K562 (cell line): ENCODE results near the gene SFTPB. TPM values are rescaled to one million over a fixed set of nuclear protein-coding genes. Genes with fewer than 3 reads are reported as not detected.

Experiments
- ATAC-seq: fragments of 200-7000 bp; cut with Tn5 transposase; 3 replicates; pipeline ENCODE4 v1.9.1; 2020; ENCODE audit warnings: moderate library complexity
- BruUV-seq: library from RNA; stranded (reverse); fragments of 400-500 nt; replicated peaks from 2 replicates; lab custom pipeline; 2021; lab: Mats Ljungman, UMichigan
- CTCF ChIA-PET: fragments of 300-600 bp; formaldehyde crosslinking; extraction: SDS; loops from one replicate; lab custom pipeline; 2021; ENCODE audit warnings: low intra/inter-chr PET ratio; lab: Yijun Ruan, JAX
- POLR2A ChIA-PET: fragments of 300-600, 350-650 bp; sonication (Branson Sonifier 250); formaldehyde crosslinking; extraction: SDS; loops from one replicate; lab custom pipeline; 2021; ENCODE audit warnings: antibody characterized with exemption, inconsistent platforms; lab: Yijun Ruan, JAX
- DNase-seq, 4 experiments: peaks; one replicate each; pipeline versions ENCODE4 v3.0.0 to v3.0.0-alpha.2; 2011 to 2018; ENCODE audit warnings: low spot score in 3 of 4, mixed read lengths in 3 of 4; ENCODE audit errors: extremely low read depth in 1 of 4
- FAIRE-seq: peaks from 2 replicates; lab custom pipeline; 2011; peaks lifted over from hg19 to GRCh38; lab: Jason Lieb, UNC
- H2AFZ ChIP-seq: 2 replicates; pipeline ENCODE4 v1.6.0; 2011; ENCODE audit warnings: low read depth, low read length, control low read depth, inconsistent platforms
- H3K27ac ChIP-seq: fragments of 200-600 bp; 3 replicates; pipeline ENCODE4 v1.8.0; 2011; ENCODE audit warnings: low read depth, mild to moderate bottlenecking, control low read depth, inconsistent platforms, low read length, moderate library complexity, mixed read lengths; ENCODE audit errors: extremely low read depth
- H3K27me3 ChIP-seq, 2 experiments: fragments of 300-600 bp in 1 of 2; 2 replicates in 1 of 2; 3 replicates in 1 of 2; pipeline versions ENCODE4 v1.6.0 to v1.8.0; 2011; ENCODE audit warnings: inconsistent platforms in 2 of 2, low read length in 2 of 2, mild to moderate bottlenecking in 1 of 2, mixed read lengths in 1 of 2, moderate library complexity in 1 of 2; ENCODE audit not compliant: control insufficient read depth in 2 of 2, insufficient read depth in 2 of 2
- H3K36me3 ChIP-seq: fragments of 300-600 bp; 3 replicates; pipeline ENCODE4 v1.8.0; 2011; ENCODE audit warnings: mild to moderate bottlenecking, low read length, inconsistent platforms; ENCODE audit not compliant: control insufficient read depth, insufficient read depth
- H3K4me1 ChIP-seq, 2 experiments: fragments of 200-600 bp in 1 of 2; replicated peaks in 1 of 2; 2 replicates in 1 of 2; 3 replicates in 1 of 2; pipeline versions ENCODE4 v1.5.1 to v1.8.0; 2011; ENCODE audit warnings: inconsistent platforms in 2 of 2, low read length in 2 of 2, mild to moderate bottlenecking in 1 of 2, mixed read lengths in 1 of 2, moderate library complexity in 1 of 2; ENCODE audit not compliant: control insufficient read depth in 2 of 2, insufficient read depth in 2 of 2
- H3K4me2 ChIP-seq: 2 replicates; pipeline ENCODE4 v1.6.1; 2011; ENCODE audit warnings: low read length, control low read depth, inconsistent platforms, mixed read lengths; ENCODE audit not compliant: insufficient read depth
- H3K4me3 ChIP-seq: fragments of 200-600 bp; sonication (generic), shearing (Covaris generic); 2 replicates; pipeline ENCODE4 v1.5.1; 2016; ENCODE audit warnings: control low read depth, inconsistent platforms
- H3K79me2 ChIP-seq: fragments of 200-600 bp; 3 replicates; pipeline ENCODE4 v1.8.0; 2011; ENCODE audit warnings: low read length, inconsistent platforms; ENCODE audit not compliant: control insufficient read depth, insufficient read depth
- H3K9ac ChIP-seq, 2 experiments: 2 replicates each; pipeline versions ENCODE4 v1.6.0 to v1.6.1; 2011; ENCODE audit warnings: low read depth in 2 of 2, low read length in 2 of 2, control low read depth in 1 of 2, inconsistent platforms in 1 of 2, mild to moderate bottlenecking in 1 of 2, mixed read lengths in 1 of 2; ENCODE audit not compliant: insufficient read depth in 1 of 2
- H3K9me1 ChIP-seq: one replicate; pipeline ENCODE4 v1.6.0; 2011; ENCODE audit warnings: inconsistent platforms, mild to moderate bottlenecking, low read length, moderate library complexity; ENCODE audit not compliant: control insufficient read depth, insufficient read depth
- H3K9me3 ChIP-seq: replicated peaks from 2 replicates; pipeline ENCODE4 v1.5.1; 2011; ENCODE audit warnings: low read depth, low read length, inconsistent platforms; ENCODE audit not compliant: control insufficient read depth, insufficient read depth
- H4K20me1 ChIP-seq: replicated peaks from 2 replicates; pipeline ENCODE4 v1.6.1; 2011; ENCODE audit warnings: low read length, inconsistent platforms, mixed read lengths; ENCODE audit not compliant: control insufficient read depth, insufficient read depth
- CBFA2T3 ChIP-seq: fragments of 450-650 bp; IDR thresholded peaks from 2 replicates; pipeline ENCODE4 v1.6.1; 2017
- JUNB ChIP-seq: fragments of 450-650 bp; formaldehyde crosslinking; conservative IDR thresholded peaks from 2 replicates; pipeline ENCODE4 v1.4.0; 2020; ENCODE audit warnings: mild to moderate bottlenecking
- RBM34 ChIP-seq: fragments of 200-400 bp; formaldehyde crosslinking; IDR thresholded peaks from 2 replicates; pipeline ENCODE4 v1.6.1; 2018; ENCODE audit warnings: low read length, borderline replicate concordance; ENCODE audit not compliant: insufficient read depth
- TAF9B ChIP-seq: fragments of 450-650 bp; IDR thresholded peaks from 2 replicates; pipeline ENCODE4 v1.6.1; 2018; ENCODE audit warnings: mild to moderate bottlenecking; ENCODE audit not compliant: partially characterized antibody
- ZNF561 ChIP-seq: fragments of 450-650 bp; formaldehyde crosslinking; conservative IDR thresholded peaks from 2 replicates; pipeline ENCODE4 v1.4.0; 2020; ENCODE audit warnings: mild to moderate bottlenecking, moderate library complexity
- WGBS: fragments of 100-300 bp; shearing (Covaris generic); methylation state at CpG from one replicate; pipeline ENCODE4 v1.1.6; 2016; ENCODE audit warnings: low coverage, mixed read lengths; ENCODE audit not compliant: insufficient coverage; ENCODE audit errors: missing lambda C conversion rate; 5-methylcytosine and 5-hydroxymethylcytosine counted together
- in situ Hi-C: fragments of 300-500 bp; cut with MboI; formaldehyde crosslinking; loops from 4 replicates; pipeline ENCODE4 v1.15.0; 2018; ENCODE audit warnings: inconsistent platforms, mixed read lengths
- intact Hi-C: fragments of 100-400 bp; cut with micrococcal nuclease; formaldehyde crosslinking; loops from 2 replicates; pipeline ENCODE4 v1.14.2; 2022
- polyA plus RNA-seq, 8 experiments: library from polyadenylated mRNA; depleted of rRNA in 4 of 8; stranded (reverse) in 5 of 8; unstranded in 3 of 8; fragments of >200 nt; fragmentation: Nextera tagmentation in 2 of 8; fragmentation: Illumina TruSeq in 1 of 8; extraction: Ambion mirVana in 2 of 8; extraction: Trizol in 1 of 8; gene quantifications; 2 replicates each; pipeline versions ENCODE4 v1.2.1 to v1.2.3, GENCODE V29; 2011 to 2014; ENCODE audit warnings: inconsistent platforms in 1 of 8, missing spikeins in 1 of 8
- total RNA-seq, 7 experiments: library from RNA; depleted of rRNA in 6 of 7; stranded (reverse); fragments of >200 nt in 6 of 7; fragmentation: Illumina TruSeq in 2 of 7; extraction: Trizol in 2 of 7; gene quantifications; 2 replicates each; pipeline versions ENCODE4 v1.2.1 to v1.2.3, GENCODE V29; 2011 to 2021; ENCODE audit warnings: low replicate concordance in 1 of 7

SFTPB gene
- total and polyA plus RNA-seq, 9 of the 15 experiments (the other 6 are each of a cell fraction or from before 2014, with no cell fraction given): 0.03 to 7.0 TPM; not detected in 7

DNA sequence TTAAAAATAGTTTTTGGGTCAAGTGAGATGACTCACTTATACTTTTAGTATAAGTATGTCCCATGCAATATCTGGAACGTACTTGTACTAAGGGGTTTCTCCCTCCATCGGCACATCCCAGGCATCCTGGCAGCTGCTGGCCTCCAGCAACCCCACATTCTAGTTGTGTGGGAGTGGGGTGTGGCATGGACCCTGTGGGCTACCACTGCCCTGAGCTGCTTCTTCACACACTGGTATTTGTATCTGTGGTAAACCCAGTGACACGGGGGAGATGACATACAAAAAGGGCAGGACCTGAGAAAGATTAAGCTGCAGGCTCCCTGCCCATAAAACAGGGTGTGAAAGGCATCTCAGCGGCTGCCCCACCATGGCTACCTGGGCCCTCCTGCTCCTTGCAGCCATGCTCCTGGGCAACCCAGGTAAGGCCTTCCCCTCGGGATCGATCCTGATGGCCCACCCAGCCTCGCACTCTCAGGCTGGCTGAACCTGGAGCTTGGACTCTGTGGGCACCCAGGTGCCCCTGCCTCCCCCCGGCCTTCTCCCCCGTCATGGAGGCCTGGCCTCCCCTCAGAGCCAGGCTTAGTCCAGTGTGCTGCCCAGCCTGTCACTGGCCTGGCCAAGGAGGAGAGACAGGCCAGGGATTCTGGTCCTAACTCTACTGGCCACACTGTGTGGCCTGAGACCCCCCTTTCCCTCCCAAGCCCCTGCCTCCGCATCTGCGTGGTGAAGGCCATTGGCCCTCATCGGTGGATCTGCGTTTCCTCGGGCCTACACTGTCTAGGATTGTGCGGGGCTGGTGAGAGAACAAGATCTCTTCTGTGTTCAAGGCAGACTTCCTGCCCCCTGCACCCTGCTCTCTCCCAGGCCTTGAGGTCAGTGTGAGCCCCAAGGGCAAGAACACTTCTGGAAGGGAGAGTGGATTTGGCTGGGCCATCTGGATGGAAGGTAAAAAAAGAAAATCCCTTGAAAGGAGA is 26.3 kb upstream of the SFTPB start, which contains the start of gene GNLY:
GNLY (plus strand) TSS at position 307 of the 974 bp plus-strand sequence; CDS start at position 368, 61 bp downstream.
- in situ Hi-C loops: no loop called here
- H3K27ac ChIP-seq: no peak within 1 kb of the TSS
- BruUV-seq: no TSS peak
- DNase-seq (no peak), ATAC-seq (no peak), FAIRE-seq (no peak)
- CTCF ChIA-PET: no interaction called here
- H3K9me1 ChIP-seq: no peaks in the 10 kb centered on the region
- TF ChIP-seq TAF9B (no peak), CBFA2T3 (no peak), ZNF561 (CRISPR knock-in tag) (no peak), JUNB (CRISPR knock-in tag) (no peak), RBM34 (no peak)
- H3K4me1 ChIP-seq: peaks cover 0 to 9% of the 10 kb centered on the region in 2 experiments; a peak in 2 of 5 replicates
- no peaks in the 10 kb centered on the region for H4K20me1 ChIP-seq
- H2AFZ ChIP-seq: no peak within 1 kb of the TSS
- no peaks in the 10 kb centered on the region for H3K36me3 ChIP-seq
- no peak within 1 kb of the TSS for H3K4me2 ChIP-seq
- POLR2A ChIA-PET: interaction anchor here (0.5 to 0.7 kb wide), 2 partner anchors 51 to 612 kb away, joined by 3 read pairs; no protein-coding TSS in a partner anchor
- intact Hi-C loops: no loop called here
- H3K79me2 ChIP-seq: no peaks in the 10 kb centered on the region
- peak within 1 kb of the TSS in 1 of 2 experiments; percentile 66; a peak in 2 of 4 replicates for H3K9ac ChIP-seq
- H3K9me3 ChIP-seq: no peaks in the 10 kb centered on the region
- no peak within 1 kb of the TSS for H3K4me3 ChIP-seq
- WGBS: 28% methylated on average over 11 of the region's 15 CpGs
- H3K27me3 ChIP-seq: peaks cover 8 to 12% of the 10 kb centered on the region in 2 experiments; a peak in 3 of 5 replicates
